IPS-NIHi7 (cell line): ENCODE results near the gene MTAP.

ENCODE experiments used
- DNase-seq: peaks from one replicate; pipeline ENCODE4 v3.0.0; 2012; ENCODE audit warnings: mixed read lengths; ENCODE audit errors: extremely low spot score

The MTAP gene

GRCh38 chr9:21802418-21803000 is at the start of gene MTAP:
MTAP (plus strand) TSS chr9:21802636; CDS start chr9:21802749, 113 bp downstream.
- peak; percentile 97 for DNase-seq

DNA sequence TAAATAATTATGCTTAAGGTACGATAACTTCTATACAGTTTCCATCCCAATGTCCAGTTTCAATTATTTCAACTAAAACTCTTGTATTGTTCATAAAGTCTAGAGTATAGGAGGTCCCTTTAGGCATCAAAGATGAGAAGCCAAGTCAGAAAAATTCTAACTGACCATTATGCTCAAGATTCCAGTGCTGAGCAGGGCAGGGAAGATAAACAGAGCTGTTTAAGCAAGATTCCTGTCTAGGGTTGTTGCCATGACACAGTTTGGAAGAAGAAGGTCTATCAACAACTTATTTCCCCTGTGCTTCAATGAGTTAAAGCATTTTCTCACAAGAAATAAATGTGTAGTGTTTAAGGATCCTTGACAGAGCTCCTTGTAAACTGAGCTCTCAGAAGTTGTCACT is 48.9 kb upstream of the MTAP start:
- no peak for DNase-seq

DNA sequence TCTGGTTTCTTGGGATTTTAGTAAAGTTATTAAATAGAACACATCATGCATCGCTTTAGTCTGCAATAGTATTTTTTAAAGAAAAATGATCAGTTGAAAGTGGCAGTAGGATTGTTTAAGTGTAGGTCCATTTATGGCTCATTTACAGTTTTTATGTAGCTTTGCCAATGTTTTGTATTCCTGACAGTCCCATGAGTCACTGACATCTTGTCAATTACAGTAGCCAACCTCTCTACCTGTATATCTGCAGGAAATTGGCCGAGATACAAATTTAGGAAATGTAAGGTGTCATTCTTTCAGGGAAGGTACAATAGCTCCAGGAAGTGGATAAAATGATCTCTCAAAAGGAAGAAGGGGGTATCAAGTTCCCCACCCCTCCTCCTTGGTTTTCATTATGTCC is 47.7 kb upstream of the MTAP start:
- DNase-seq: no peak

GRCh38 chr9:21758540-21758939 is 43.9 kb upstream of the MTAP start:
- no peak for DNase-seq

DNA sequence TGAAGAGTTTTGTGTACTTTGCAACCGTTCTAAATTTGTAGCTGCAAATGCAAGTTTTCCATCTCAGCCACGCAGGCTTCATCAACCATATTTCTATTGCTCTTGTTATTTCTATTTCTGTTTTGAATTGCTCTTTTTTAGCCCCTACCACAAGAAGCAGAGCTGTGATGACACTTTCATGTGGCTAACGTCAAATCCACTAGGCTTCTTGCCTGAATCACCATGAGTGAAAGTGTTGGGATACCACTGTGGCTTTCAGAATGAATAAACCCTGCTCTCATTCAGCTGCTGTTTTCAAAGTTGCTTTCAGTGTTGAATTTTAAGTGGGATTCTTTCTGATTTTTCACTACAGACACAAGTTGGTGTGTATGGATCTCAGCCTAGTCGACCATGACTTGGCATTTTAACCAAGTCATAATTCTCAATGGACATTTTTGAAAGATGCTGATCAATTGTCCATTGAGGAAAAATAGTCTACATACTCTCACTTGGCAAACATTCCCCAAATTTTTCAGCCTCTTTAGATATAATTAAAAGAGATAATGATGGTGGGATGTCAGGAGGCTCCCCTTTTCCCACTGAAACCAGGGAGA is 41.0 kb upstream of the MTAP start:
- no peak for DNase-seq

DNA sequence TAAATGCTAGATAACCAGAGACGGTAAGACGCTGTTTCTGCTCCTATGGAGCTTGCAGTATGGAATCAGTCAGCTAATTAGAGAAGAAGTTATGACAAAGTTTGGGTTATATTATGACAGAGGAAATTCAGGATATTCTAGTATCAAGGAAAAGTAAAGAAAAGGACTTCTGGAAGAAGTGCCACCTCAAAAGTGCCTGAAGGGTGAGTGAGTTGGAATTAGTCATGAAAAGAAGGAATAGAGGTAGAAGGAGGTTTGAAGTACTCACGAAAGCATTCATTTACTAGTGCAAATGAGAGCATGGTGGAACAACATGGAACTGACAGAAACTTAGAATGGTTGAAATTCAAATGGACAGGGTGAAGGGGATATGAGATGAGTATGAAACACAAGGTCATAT is 40.4 kb upstream of the MTAP start:
- no peak for DNase-seq

- DNase-seq: no peak
Measured at GRCh38 chr9:21764846-21765245, 37.6 kb upstream of the MTAP start.

- no peak for DNase-seq
Measured at GRCh38 chr9:21766096-21766495, 36.3 kb upstream of the MTAP start.

GRCh38 chr9:21770871-21771560 is 31.4 kb upstream of the MTAP start:
- no peak for DNase-seq

- no peak for DNase-seq
Measured at GRCh38 chr9:21777701-21778100, 24.7 kb upstream of the MTAP start.

GRCh38 chr9:21778304-21778703 is 24.1 kb upstream of the MTAP start:
- no peak for DNase-seq

DNA sequence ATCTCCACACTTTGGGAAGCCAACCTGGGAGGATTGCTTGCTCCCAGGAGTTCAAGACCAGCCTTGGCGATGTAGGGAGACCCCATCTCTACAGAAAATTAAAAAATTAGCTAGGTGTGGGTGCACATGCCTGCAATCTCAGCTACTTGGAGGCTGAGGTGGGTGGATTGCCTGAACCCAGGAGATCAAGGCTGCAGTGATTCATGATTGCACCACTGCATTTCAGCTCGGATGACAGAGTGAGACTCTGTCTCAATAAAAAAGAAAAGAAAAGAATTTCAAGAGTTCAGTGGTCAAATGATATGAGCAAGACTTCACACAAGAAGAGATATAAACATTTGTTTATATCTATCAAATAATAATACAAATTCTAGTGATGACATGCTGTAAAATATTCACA is 23.0 kb upstream of the MTAP start:
- DNase-seq: no peak

GRCh38 chr9:21781656-21782055 is 20.8 kb upstream of the MTAP start:
- DNase-seq: no peak

GRCh38 chr9:21782205-21782604 is 20.2 kb upstream of the MTAP start:
- DNase-seq: no peak

DNA sequence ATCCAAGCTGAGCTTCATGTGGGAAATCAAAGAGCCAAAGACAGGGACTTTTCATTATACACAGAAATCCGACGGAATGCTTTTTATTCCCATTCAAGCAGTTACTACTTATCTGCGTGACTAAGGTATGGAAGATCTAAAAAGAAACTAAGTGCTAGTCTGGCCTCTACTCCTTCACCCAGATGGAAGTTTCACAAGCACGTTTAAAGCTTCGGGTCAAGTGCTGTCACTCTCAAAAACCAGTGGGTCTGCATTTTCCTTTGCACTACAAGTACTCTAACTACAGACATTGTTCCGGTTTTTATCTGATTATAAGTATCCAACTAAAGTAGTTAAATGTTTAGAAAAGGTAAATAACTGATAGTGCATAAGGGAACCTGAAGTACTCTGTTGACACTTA is 13.7 kb upstream of the MTAP start:
- no peak for DNase-seq

GRCh38 chr9:21789541-21790037 is 12.8 kb upstream of the MTAP start:
- peak; percentile 66 for DNase-seq

DNA sequence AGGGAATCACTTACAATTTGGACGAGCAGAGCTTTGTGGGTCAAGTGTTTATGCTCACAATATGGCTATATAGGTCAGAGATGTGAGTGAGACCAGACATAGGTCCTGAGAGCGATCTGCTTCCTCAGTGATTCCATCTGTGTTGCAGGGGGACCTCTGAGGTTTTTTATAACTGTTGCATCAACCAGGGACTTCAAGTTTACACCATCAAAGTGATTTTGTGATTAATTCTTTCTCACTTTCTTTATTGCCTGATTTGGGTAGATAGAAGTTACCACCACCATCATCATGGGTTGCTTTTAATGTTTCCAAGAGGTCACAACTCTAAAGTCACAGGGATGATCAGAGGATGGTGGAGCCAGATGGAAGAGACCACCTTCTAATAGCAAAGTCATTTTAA is 7.0 kb upstream of the MTAP start:
- no peak for DNase-seq

- no peak for DNase-seq
Measured at GRCh38 chr9:21796768-21797167, 5.7 kb upstream of the MTAP start.

GRCh38 chr9:21800931-21801682 is 1.3 kb upstream of the MTAP start:
- no peak for DNase-seq

DNA sequence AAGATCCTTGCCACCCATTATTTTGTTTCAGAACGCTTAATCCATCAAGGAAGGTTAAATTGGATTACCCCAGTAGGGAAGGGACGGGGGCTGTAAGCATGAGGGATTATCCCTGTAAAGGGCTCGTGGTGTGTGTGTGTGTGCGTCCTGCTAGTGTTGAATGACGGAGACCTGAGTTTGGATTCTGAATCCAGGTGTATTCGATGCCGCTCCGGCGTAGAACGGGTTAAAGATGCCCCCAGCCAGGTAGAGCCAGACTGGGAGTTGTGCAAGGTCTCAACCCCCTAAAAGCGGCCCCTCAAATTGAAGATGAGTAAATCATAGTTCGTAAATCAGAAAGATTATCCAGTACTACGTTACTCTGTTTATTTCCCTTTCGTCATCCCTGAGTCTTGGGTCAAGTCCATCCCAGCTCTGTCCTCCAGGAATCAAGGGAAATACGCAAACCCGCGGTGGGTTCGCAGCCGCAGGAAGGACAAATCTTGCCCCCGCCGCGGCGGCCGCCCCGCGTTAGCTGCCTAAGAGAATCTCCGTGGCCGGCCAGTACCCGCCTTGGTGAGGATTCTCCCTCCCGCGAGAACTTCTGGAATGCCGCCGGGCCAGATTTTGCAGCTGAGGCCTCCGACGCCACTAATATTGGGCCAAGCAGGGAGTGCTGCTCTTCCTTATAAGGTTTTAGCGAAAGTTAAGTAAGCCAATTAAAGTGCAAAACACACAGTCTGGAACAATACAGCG is 586 bp upstream of the MTAP start:
- peak; percentile 78 for DNase-seq

- DNase-seq: no peak
Measured at GRCh38 chr9:21803649-21804048, 1.2 kb downstream of the MTAP start.

- DNase-seq: no peak
Measured at GRCh38 chr9:21804331-21804730, 1.9 kb downstream of the MTAP start.
